Posterior cingulate gyrus (tissue), 11 donors: ENCODE results near the gene DYNC2H1.
A peak's percentile ranks its signal among the peaks of the same experiment; 100 is the strongest.

Experiments
- DNase-seq, 10 donors: peaks; one replicate each; pipeline versions ENCODE4 v3.0.0 to v3.0.0-alpha.2; 2020 to 2021; ENCODE audit warnings: mixed read lengths in 3 of 10
- intact Hi-C: fragments of 100-400 bp; cut with DNase I; formaldehyde crosslinking; loops from one replicate; pipeline ENCODE4 v1.15.1; 2023

DYNC2H1 gene

GRCh38 chr11:103266167-103266831 is 157.1 kb downstream of the DYNC2H1 start:
- DNase-seq: peak in 8 of 10 donors; percentile 40 to 94 (median 65)
- intact Hi-C loops: no loop called here

- intact Hi-C loops: no loop called here
- DNase-seq: no peak
Measured at GRCh38 chr11:103272876-103273275, 163.7 kb downstream of the DYNC2H1 start.

GRCh38 chr11:103274025-103274424 is 164.8 kb downstream of the DYNC2H1 start:
- intact Hi-C loops: no loop called here
- no peak for DNase-seq

GRCh38 chr11:103279821-103280220 is 170.6 kb downstream of the DYNC2H1 start:
- DNase-seq: no peak
- intact Hi-C loops: no loop called here

- no peak for DNase-seq
- intact Hi-C loops: no loop called here
Measured at GRCh38 chr11:103281301-103281700, 172.1 kb downstream of the DYNC2H1 start.

GRCh38 chr11:103284260-103284659 is 175.0 kb downstream of the DYNC2H1 start:
- no peak for DNase-seq
- intact Hi-C loops: no loop called here

- intact Hi-C loops: no loop called here
- no peak for DNase-seq
Measured at GRCh38 chr11:103294516-103294915, 185.3 kb downstream of the DYNC2H1 start.

GRCh38 chr11:103295704-103296103 is 186.5 kb downstream of the DYNC2H1 start:
- DNase-seq: peak in 1 of 10 donors; percentile 26
- intact Hi-C loops: no loop called here

- DNase-seq: no peak
- intact Hi-C loops: no loop called here
Measured at GRCh38 chr11:103297900-103298299, 188.7 kb downstream of the DYNC2H1 start.

- intact Hi-C loops: no loop called here
- no peak for DNase-seq
Measured at GRCh38 chr11:103315248-103315647, 206.0 kb downstream of the DYNC2H1 start.

- no peak for DNase-seq
- intact Hi-C loops: no loop called here
Measured at GRCh38 chr11:103317118-103317517, 207.9 kb downstream of the DYNC2H1 start.

- DNase-seq: no peak
- intact Hi-C loops: no loop called here
Measured at GRCh38 chr11:103322821-103323220, 213.6 kb downstream of the DYNC2H1 start.

GRCh38 chr11:103325686-103326069 is 216.5 kb downstream of the DYNC2H1 start:
- no peak for DNase-seq
- intact Hi-C loops: loop anchor here (5.0 kb wide), 2 partner anchors 212 to 277 kb away; no protein-coding TSS in a partner anchor

GRCh38 chr11:103326070-103326794 is 217.0 kb downstream of the DYNC2H1 start:
- intact Hi-C loops: loop anchor here (5.0 kb wide), 2 partner anchors 211 to 276 kb away; no protein-coding TSS in a partner anchor
- DNase-seq: peak in 3 of 10 donors; percentile 6 to 73 (median 64)

- intact Hi-C loops: loop anchor here (5.0 kb wide), 2 partner anchors 210 to 275 kb away; no protein-coding TSS in a partner anchor
- no peak for DNase-seq
Measured at GRCh38 chr11:103327721-103328120, 218.5 kb downstream of the DYNC2H1 start.

GRCh38 chr11:103332409-103332808 is 223.2 kb downstream of the DYNC2H1 start:
- intact Hi-C loops: no loop called here
- no peak for DNase-seq

GRCh38 chr11:103338621-103339484 is 229.6 kb downstream of the DYNC2H1 start:
- intact Hi-C loops: no loop called here
- no peak for DNase-seq

- intact Hi-C loops: no loop called here
- DNase-seq: no peak
Measured at GRCh38 chr11:103339485-103339857, 230.2 kb downstream of the DYNC2H1 start.

- DNase-seq: no peak
- intact Hi-C loops: no loop called here
Measured at GRCh38 chr11:103340956-103341355, 231.7 kb downstream of the DYNC2H1 start.

GRCh38 chr11:103344886-103345285 is 235.7 kb downstream of the DYNC2H1 start:
- intact Hi-C loops: no loop called here
- DNase-seq: no peak

GRCh38 chr11:103349595-103349994 is 240.4 kb downstream of the DYNC2H1 start:
- intact Hi-C loops: no loop called here

More at GRCh38 chr11:103349595-103349994, 240.4 kb downstream of the DYNC2H1 start:
- DNase-seq: no peak
